Esophagus squamous epithelium (tissue), 5 donors: ENCODE results near the gene CCDC78. TPM values are rescaled to one million over a fixed set of nuclear protein-coding genes. Genes with fewer than 3 reads are reported as not detected.

Experiments used
- DNase-seq: peaks from one replicate; lab custom pipeline; 2025; lab: John Stamatoyannopoulos, UW
- H3K27ac ChIP-seq, 4 donors: fragments of 200-600 bp; sonication (generic); one replicate each; pipeline ENCODE4 v1.5.1; 2016 to 2019; ENCODE audit warnings: mild to moderate bottlenecking in 1 of 4
- H3K27me3 ChIP-seq, 4 donors: fragments of 200-600 bp; sonication (generic); 1 replicate in 3 of 4; 2 replicates in 1 of 4; pipeline versions ENCODE4 v1.5.1 to v1.6.0; 2017 to 2021; ENCODE audit warnings: antibody characterized with exemption in 1 of 4
- H3K36me3 ChIP-seq, 3 donors: fragments of 200-600 bp; sonication (generic); one replicate each; pipeline ENCODE4 v1.5.1; 2016 to 2019
- H3K4me1 ChIP-seq, 3 donors: fragments of 200-600 bp; sonication (generic); one replicate each; pipeline ENCODE4 v1.5.1; 2017 to 2019
- H3K4me3 ChIP-seq, 4 donors: fragments of 200-600 bp; sonication (generic); 1 replicate in 3 of 4; 2 replicates in 1 of 4; pipeline ENCODE4 v1.5.1; 2016 to 2019; ENCODE audit warnings: mild to moderate bottlenecking in 2 of 4, moderate library complexity in 1 of 4
- H3K9me3 ChIP-seq, 3 donors: fragments of 200-600 bp; sonication (generic); one replicate each; pipeline ENCODE4 v1.5.1; 2016 to 2019
- POLR2A ChIP-seq, 4 donors: fragments of 450-650 bp; IDR thresholded peaks; one replicate each; pipeline ENCODE4 v1.6.1; 2017; ENCODE audit warnings: antibody characterized with exemption in 4 of 4, mild to moderate bottlenecking in 4 of 4, moderate library complexity in 3 of 4
- WGBS, 2 donors: methylation state at CpG; one replicate each; pipeline ENCODE4 v1.1.5; 2018; 5-methylcytosine and 5-hydroxymethylcytosine counted together
- intact Hi-C: fragments of 100-400 bp; cut with DNase I; formaldehyde crosslinking; loops from one replicate; pipeline ENCODE4 v1.15.0; 2022
- total RNA-seq, 4 donors: library from RNA; depleted of rRNA; stranded (reverse); fragments of >200 nt; gene quantifications; one replicate each; pipeline ENCODE4 v1.1.0, GENCODE V29; 2016
- TF ChIP-seq, protein P1 (sequence below), 6 experiments: fragments of 450-650 bp in 4 of 6; fragments of 200-600 bp in 2 of 6; sonication (generic) in 2 of 6; IDR thresholded peaks; one replicate each; pipeline ENCODE4 v1.5.1; 2016 to 2019; ENCODE audit warnings: antibody characterized with exemption in 6 of 6, mild to moderate bottlenecking in 4 of 6, moderate library complexity in 4 of 6
- donor health status: DM: yes; HTN: yes; CAD: no.

The CCDC78 gene
- 1 to 10 TPM in 1 of 4 donors, under 1 TPM in 3; under 0.01 to 1.0 (median 0.47) TPM for total RNA-seq

DNA sequence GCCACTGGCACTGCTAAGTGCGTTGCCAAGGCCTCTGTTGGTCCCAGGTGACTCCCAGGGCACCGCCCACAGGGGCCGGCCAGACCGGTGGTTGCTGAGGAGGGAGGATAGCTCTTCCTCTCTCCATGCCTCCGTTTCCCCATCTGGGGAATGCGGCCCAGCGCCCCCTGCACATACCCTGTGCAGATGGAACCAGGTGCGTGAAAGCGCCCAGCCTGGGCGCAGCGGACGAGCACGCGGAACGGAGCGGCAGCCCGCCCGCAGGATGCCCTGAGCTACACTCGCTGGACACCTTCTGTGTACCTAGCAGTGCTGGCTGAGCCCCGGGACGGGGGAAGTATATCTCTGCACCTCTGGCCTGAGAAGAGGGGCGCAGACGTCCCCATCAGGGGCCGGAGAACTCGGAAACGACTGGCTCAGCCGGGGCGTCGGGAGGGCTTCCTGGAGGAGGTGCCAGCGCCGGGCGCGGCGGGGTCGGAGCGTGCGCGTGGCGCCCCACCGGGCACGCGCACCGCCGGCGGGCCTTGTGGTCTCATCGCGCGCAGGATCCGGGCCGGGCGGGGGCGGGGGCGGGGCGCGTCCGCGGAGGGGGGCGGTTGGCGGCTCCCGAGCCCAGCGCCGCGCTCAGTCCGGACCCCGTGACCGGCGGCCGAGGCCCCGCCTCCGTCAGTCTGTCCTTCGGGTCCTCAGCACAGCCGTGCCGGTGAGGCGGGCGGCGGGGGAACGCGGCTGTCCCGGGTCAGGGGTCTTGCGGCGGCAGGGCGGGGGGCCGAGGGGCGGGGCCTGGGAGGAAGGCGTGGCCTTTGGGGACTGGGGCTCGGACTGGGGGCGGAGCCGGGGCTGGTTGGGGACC lies at the start of gene CCDC78, which contains the start of gene HAGHL:
Gene CCDC78 (minus strand): TSS at position 6 of the 853 bp plus-strand sequence. CDS start 76 bp downstream, outside the sequence.
Gene HAGHL (plus strand): TSS at position 669 of the 853 bp plus-strand sequence. CDS start 404 bp downstream, outside the sequence.
- Histone ChIP-seq H3K9me3 (no peaks in the 10 kb centered on the region), H3K4me1 (peaks cover 28 to 44% (median 33%) of the 10 kb centered on the region in 3 donors), H3K27me3 (peaks cover 0 to 49% (median 1%) of the 10 kb centered on the region in 4 donors), H3K4me3 (peak within 1 kb of the TSS; percentile 25 to 67 (median 48)), H3K36me3 (peaks cover 0 to 15% (median 7%) of the 10 kb centered on the region in 3 donors), H3K27ac (peak within 1 kb of the TSS in 3 of 4 donors; percentile 0 to 53 (median 48))
- no peak for DNase-seq
- no peak for TF ChIP-seq POLR2A (IDR thresholded peaks at IDR 0.05)
- TF ChIP-seq, protein P1, sequence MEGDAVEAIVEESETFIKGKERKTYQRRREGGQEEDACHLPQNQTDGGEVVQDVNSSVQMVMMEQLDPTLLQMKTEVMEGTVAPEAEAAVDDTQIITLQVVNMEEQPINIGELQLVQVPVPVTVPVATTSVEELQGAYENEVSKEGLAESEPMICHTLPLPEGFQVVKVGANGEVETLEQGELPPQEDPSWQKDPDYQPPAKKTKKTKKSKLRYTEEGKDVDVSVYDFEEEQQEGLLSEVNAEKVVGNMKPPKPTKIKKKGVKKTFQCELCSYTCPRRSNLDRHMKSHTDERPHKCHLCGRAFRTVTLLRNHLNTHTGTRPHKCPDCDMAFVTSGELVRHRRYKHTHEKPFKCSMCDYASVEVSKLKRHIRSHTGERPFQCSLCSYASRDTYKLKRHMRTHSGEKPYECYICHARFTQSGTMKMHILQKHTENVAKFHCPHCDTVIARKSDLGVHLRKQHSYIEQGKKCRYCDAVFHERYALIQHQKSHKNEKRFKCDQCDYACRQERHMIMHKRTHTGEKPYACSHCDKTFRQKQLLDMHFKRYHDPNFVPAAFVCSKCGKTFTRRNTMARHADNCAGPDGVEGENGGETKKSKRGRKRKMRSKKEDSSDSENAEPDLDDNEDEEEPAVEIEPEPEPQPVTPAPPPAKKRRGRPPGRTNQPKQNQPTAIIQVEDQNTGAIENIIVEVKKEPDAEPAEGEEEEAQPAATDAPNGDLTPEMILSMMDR (IDR thresholded peaks at IDR 0.05): no peak
- intact Hi-C loops: no loop called here
- 0% methylated on average over 4 to 9 of the region's 88 CpGs for WGBS, 2 donors

DNA sequence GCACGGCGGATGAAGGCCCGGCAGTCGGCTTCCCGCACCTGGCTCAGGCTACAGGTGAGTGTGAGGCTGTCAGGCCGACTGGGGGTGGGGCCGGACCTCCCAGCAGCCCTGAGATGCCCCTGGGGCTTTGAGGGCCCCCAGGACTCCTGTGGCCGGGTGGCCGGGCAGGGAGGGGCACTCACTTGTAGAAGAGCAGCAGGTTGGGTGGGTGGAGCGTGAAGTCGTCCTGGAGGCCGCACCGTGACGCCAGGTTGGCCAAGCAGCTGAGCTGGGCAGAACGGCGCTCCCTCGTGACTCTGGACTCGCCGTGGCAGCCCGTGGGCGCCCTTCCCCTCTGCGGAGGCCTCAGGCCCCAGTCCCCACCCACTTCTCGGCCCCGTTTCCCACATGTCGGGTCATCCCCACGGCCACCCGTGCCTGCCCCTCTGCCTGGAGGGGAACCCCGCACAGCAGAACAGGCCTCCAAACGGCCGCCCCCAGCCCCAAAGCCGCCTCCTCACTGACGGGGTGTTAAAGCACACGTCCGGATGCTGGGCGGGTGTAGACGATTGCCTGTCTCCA lies 49.1 kb upstream of the CCDC78 start:
- Histone ChIP-seq H3K9me3 (no peaks in the 10 kb centered on the region), H3K4me1 (no peaks in the 10 kb centered on the region), H3K27me3 (peaks cover 0 to 70% (median 1%) of the 10 kb centered on the region in 4 donors), H3K27ac (no peak overlapping the region), H3K4me3 (no peak overlapping the region), H3K36me3 (no peaks in the 10 kb centered on the region)
- WGBS, 2 donors: 57% methylated on average over 6 of the region's 36 CpGs; no CpG with 5 or more reads in 1 of the 2 donors
- DNase-seq: no peak
- TF ChIP-seq, protein P1 (IDR thresholded peaks at IDR 0.05): no peak
- intact Hi-C loops: no loop called here

DNA sequence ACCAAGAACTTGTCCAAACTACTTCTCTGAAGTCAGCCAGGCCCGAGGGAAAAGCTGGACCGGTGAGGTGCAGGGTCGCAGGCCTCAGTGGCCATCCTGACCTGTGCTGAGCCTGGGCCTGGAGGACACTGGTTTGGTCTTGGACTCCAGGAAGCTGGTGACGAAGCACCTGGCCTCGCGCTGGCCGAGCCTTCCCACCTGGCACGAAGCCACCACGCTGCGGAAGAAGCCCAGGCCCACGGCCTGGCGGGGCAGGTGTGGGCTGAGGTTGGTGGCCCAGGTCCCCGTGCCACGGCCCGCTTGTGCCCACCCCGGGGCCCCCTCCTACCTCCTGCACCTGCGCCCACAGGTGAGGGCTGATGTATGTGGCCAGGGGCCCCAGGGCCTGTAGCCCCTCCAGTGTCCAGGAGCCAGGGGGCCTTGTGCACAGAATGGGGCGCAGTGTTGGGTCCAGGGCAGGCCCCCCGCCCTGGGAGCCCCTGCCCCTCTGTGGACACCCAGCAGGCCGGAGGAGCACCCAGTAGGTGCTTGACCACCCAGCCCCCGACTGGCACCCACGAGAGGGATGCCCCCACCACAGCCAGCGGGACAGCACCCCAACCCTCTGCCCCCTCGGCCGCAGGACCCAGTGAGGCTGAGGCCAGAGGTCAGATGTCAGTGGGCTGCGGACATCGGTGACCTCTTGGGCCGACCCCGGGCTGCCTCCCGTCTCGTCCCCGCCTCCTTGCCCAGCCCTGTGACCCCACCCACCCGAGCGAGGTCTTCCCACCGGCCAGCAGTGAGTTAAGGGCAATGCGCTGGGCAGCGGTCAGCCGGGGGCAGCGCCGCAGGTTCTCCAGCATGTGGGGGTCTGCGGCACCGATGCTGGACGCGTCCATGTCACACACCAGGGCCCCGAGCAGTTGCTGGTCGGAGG lies 48.1 kb upstream of the CCDC78 start:
- intact Hi-C loops: no loop called here
- Histone ChIP-seq H3K36me3 (no peaks in the 10 kb centered on the region), H3K9me3 (no peaks in the 10 kb centered on the region), H3K27me3 (peaks cover 0 to 70% (median 0%) of the 10 kb centered on the region in 4 donors), H3K4me1 (no peaks in the 10 kb centered on the region), H3K27ac (no peak overlapping the region), H3K4me3 (no peak overlapping the region)
- no peak for DNase-seq
- 47 to 70% methylated on average over 3 to 4 of the region's 46 CpGs for WGBS, 2 donors
- TF ChIP-seq, protein P1 (IDR thresholded peaks at IDR 0.05): no peak
- TF ChIP-seq POLR2A (IDR thresholded peaks at IDR 0.05): no peak

DNA sequence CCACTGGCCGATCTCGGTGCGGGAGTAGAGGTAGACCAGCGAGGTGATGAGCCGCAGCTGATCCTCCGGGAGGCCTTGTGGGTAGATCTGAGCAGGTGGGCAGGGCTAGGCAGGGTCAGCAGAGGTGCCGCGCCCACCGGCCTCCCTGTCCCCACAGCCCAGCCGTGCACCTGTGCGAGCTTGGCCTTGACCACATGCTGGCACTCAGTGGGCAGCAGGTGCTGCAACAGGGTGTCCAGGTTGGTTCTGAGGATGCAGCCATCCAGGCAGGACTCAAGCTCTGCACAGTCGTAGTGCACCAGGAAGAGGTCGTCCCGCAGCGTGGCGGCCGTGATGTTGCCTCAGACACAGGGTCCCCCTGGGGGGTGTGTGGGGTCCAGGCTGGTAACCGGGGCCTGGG lies 46.7 kb upstream of the CCDC78 start:
- Histone ChIP-seq H3K9me3 (no peaks in the 10 kb centered on the region), H3K36me3 (no peaks in the 10 kb centered on the region), H3K27ac (no peak overlapping the region), H3K4me3 (no peak overlapping the region), H3K27me3 (peaks cover 0 to 68% (median 0%) of the 10 kb centered on the region in 4 donors), H3K4me1 (peaks cover 0 to 8% (median 0%) of the 10 kb centered on the region in 3 donors)
- no peak for TF ChIP-seq POLR2A (IDR thresholded peaks at IDR 0.05)
- TF ChIP-seq, protein P1 (IDR thresholded peaks at IDR 0.05): no peak
- no peak for DNase-seq
- intact Hi-C loops: no loop called here
- WGBS, 2 donors: 60 to 87% methylated on average over 5 to 6 of the region's 18 CpGs
